GM18526 (cell line): ENCODE data around the gene SGCD.

Source experiments
- POLR2A ChIP-seq: IDR thresholded peaks from 3 replicates; pipeline ENCODE4 v1.6.1; 2011; ENCODE audit not compliant: insufficient read length; ENCODE audit errors: extremely low read depth

The SGCD gene

DNA sequence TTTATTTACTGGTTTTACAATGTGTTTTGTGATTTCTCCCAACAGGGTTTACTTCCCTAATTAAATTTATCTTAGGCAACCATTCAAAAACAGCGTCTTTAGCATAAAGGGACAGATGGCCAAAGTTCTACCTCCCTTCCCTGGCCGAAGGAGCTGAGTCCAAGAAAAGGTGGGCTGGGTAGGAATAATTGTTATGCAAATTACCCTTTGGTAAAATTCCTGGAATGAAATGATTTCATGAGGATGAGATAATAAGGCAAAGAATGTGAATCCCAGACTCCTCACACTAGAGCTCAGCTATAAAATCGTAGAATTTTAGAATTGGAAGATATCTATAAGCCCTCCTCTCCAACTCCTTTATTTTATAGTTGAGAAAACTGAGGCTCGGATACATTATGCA lies 119.6 kb downstream of the SGCD start:
- TF ChIP-seq POLR2A, result no peak

DNA sequence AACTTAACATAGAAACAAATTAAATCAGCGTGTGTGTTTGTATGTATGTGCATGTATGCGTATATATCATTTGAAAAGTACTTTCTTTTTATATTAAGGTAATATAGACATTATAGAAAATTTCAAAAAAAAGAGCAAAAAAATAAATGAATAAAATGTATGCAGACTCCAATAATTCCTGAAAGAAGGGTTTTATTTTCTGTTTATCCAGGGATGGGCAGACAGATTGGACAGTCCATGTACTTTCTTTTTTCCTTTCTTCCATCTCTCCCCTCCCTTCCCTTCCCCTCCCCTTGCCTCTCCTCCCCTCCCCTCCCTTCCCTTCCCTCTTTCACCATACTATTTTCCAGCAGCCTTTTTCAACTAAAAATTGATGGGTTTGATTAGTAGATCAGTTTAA lies 123.8 kb downstream of the SGCD start:
- no peak for TF ChIP-seq POLR2A

DNA sequence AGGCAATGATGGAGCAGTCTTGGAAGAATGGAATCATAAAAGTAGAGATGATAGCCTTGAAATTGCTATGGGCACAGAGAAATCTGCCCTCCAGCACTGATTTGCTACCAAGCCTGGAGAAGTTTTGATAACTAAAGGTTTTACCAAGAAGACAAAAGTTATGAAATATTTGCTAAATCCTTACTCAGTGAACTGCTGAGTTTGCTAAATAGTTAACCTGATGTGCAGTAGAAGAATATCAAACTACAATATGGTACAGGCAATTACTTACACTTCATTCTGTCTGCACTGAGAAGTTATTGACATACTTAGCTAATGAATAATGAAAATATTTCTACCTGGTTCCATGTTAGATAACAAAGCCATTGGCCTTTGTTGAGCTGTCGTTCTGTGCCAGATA lies 124.5 kb downstream of the SGCD start:
- TF ChIP-seq POLR2A, result no peak

DNA sequence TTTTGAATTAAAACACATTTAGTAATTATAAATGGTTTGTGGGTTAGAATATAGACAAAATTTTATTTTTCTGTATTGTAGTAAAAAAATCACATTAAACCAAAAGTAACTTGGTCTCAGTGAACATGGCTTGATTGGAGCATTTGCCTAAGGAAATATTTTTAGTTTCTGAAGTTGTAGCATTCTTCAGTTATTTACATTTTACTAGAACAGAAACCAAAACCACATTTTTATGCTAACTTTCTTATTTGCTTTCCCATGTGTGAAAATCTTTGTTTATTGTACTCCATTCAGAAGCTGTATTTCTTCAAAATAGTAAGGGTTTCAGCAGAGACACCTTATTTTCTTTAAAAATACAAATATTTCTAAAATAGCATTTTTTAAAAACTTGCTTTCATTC lies 129.9 kb downstream of the SGCD start:
- no peak for TF ChIP-seq POLR2A

DNA sequence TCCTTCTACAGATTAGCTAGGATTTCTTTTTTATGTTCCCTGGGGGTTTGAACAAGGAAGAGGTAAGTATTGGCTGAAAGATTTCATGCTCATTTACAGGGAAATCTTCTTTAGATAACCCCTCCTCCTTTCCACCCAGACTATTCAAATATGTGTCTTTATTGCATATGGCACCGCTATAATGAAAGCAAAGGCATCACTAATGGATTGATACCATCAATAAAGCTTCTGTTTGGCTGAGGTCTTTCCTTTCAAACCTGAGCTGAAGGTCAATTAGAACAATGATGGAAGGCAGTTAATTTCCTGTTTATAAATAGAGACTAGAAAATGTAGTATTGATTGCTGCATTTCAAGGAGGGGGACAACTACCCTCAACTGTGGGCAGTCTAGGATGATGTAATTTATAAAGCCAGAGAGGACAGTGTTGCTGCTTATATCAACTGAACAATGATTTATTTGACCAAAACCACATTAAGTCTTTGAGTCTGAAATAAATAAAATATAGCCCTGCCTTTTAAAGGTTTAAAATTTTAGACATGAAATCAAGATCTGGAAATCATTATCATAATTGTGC lies 132.9 kb downstream of the SGCD start:
- no peak for TF ChIP-seq POLR2A

DNA sequence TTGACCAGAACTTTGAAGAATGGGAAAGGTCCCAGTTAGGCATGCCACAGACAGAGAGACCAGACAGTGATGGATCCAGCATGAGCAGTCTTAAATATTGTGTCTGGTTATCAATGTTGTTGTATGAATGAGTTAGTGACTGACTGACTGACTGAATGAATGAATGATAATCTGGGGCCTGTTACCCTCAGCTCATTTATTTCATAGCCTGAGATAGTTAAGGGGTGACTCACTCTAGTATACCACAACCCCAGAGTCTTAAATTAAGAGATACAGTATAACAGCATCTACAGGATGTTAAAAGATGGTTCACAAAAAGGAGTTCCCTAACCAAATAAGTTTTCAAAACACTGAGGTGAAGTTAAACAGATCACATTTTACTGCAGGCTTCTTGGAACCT lies 133.5 kb downstream of the SGCD start:
- no peak for TF ChIP-seq POLR2A

DNA sequence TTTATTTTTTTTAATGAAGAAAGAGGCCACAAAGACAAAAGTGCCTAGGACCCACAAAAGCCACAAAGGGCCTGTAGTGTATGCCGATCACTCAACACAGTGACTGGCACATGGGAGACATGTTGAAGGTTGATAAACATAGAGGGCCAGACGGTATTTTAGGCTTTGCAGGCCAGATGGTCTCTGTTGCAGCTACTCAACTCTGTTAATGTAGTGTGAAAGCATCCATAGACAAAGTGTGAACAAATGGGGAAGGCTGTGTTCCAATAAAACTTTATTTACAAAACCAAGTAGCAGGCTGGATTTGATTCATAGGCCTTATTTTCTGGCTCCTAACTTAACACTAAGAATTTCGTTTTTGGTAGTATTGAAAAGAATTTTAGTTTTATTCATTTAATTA lies 139.9 kb downstream of the SGCD start:
- no peak for TF ChIP-seq POLR2A

DNA sequence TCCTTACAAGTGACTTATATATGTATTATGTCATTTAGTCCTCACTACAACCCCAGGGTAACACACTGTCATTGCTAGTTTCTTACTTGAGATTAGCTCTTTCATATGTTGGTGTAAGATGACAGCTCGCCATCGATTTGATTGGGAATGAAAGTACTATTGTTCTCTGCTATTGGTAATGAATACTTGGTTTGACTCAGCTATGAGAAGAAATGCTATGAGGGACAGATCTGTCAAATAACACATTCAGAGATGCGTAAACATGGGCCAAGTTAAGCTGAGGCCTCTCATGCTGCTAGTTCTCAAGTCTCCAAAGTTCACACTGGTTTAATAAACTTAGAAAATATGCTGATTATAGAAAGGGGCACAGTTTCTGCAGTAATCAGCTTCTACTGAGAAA lies 142.7 kb downstream of the SGCD start:
- TF ChIP-seq POLR2A, result no peak

DNA sequence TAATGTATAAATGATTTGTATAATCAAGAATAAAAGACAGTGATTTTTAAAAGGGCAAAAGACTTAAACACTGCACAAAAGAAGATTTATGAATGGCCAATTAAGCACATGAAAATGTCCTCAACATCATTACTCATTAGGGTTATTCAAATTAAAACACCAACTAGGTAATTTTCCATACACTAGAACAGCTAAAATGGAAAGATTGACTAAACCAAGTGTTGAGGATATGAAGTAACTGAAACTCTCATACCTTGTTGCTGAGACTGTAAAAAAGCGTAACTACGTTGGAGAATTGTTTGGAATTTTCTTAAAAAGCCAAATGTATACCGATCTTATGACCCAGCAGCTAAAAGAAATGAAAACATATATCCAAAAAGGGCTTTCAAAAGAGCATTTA lies 144.9 kb downstream of the SGCD start:
- TF ChIP-seq POLR2A, result no peak

DNA sequence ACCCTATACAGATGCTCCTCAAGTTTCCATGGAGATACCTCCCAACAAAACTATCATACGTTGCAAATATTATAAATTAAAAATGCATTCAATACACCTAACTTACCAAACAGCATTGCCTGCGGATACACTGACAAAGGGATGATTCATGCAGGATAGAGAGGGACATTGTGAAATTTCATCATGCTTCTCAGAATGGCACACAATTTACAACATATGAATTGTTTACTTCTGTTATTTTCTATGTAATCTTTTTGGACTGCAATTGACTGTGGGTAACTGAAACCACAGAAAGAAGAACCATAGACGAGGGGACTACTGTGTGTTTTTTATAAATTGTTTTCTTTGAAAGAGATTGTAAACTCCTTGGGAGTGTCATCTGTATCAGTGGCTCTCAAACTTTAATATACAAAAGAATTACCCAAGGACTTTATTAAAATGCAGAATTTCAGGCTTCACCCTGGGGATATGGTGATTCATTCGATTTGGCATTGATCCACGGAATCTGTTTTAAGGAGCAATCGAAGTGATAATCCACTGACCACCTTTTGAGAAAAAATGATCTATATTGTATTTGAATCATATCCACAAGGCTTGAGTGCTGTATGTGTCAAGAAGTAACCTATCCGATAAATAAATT lies 146.4 kb downstream of the SGCD start:
- no peak for TF ChIP-seq POLR2A

DNA sequence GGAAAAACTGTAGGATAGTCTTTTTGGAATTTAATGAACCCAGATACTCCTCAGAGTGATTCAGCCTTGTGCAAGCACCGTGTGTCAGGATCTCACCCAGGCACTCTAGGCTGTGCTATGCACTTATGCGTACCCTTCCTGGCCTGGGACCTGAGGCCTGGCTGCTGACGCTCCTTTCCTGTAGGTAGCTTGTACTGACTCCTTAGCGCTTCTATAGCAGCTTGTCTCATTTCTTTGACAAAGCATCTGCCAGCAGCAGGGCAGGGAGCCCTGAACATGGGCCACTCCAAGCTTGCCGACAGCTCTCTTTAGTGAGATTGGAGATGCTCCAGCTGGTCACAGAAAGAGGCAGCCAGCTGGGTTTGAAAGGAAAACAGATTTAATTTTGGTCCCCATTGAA lies 147.3 kb downstream of the SGCD start:
- no peak for TF ChIP-seq POLR2A

DNA sequence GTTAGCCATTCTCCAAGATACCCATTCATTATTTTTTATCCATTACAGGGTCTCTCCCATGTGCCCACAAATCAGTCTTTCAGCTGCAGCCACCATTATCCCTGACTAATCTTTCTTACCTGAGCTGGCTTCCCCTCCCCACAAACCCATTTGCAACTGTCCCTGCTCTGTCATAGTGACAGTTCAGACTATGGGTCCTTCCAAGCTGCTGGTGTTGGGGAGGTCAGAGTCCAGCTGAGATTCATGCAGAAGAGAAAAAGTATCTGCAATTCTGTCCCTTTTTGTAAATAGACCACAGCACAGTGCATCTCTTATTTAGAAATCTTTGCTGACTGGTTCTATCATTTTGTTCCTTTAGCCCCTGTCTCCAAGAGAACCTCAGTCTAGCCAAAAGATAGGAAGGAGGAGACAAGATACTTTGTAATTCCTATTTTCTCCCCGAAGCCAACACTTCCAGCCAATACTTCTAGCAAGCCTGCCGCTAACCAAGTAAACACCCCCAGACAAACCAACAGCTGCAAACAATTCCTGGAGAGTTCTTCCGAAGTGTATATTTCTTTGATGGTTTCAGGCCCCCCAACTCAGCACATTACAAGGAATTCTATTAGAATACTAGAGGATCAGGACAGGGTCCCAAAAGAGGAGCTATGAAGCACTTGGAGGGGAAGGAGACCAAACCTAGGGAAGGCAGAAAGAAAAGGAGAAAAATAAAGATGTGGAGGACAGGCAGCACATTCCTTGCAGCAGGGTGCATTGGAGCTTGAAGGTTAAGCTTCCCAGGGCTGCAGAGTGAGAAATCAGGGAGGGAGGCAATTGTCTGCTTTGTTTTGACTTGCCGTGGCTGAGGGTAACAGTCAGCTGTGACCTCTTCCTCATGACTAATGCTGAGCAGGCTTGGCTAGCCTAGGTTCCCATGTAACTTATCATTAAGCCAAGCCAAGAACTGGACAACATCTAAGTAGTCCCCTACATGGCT lies 148.5 kb downstream of the SGCD start:
- TF ChIP-seq POLR2A, result no peak

DNA sequence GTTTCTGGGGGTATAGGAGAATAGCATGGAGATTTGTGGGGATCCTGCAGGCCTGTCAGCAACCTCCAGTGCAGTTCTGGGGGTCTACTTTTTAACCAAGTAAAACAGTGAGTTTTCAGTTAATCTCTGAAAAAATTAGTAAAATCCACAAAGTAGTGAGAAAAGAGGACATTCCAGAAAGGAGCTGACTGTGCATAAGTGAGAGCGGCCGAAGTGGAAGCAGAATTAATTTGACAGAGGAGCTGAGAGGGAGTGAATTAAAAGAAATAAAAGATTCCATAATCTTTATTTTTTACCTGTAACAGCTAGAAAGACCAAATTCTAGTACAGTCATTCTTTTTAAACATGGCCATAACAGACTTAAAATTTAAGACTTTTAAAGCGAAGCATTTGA lies 149.2 kb downstream of the SGCD start:
- no peak for TF ChIP-seq POLR2A

DNA sequence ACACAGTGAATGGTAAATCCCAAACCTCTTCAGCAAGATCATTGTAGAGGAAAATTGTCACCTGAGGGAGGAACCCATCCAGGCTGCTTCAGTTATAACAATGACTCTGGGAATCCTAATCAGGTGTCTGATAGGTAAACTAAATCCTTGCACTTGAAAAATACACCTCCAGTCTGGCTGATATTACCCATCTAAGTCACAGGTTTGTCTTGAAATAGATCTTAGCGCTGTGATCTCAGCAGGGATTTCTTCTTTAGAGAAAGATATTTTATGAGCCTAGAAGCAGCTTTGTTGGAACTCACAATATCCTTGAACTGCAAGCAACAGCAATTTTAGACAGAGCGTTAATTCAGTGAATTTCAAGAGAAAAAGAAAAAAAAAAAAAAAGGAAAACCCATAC lies 149.7 kb downstream of the SGCD start:
- no peak for TF ChIP-seq POLR2A

DNA sequence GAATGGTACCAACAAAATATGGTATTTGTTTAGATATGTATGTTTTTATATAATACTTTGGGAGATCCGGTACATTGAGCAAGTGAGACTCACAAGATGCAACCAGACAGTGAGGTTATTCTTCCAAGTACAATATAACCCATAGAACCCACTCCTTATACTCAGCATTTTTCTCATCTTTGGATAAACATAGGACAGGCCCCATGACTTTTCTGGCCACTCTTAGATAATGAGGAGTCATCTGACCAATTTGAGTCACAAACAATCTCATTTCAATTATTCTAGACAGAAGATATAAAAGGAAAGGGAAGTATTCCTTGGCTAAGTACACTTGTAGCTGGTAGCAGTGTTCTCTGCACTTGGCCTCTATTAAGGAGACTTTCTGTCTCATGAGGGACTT lies 150.2 kb downstream of the SGCD start:
- TF ChIP-seq POLR2A, result no peak

DNA sequence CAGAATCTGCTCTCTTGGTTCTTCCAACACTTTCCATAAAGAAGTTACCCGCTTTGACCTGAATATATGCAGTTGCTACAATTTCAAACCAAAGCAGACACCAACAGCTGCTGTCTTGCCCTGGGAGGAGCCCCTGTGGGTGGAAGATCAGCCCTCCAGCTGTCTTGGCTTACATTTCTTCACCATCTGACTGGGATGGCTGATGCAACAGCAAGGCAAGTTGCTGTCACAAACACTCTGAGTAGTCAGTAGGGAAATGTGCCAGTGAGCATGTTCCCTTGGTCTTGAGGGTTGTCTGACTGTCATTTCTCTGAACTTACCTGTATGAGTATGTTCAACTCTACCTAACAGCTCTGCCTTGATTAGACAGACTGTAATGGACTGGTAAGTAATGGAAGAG lies 152.9 kb downstream of the SGCD start:
- no peak for TF ChIP-seq POLR2A
